HG02970 (cell line): Measurements from ENCODE around the gene POU2F3.

Source experiments
- ATAC-seq: cut with Tn5 transposase; IDR thresholded peaks from one replicate; pipeline ENCODE4 v1.9.1; 2021; ENCODE audit warnings: mild to moderate bottlenecking, moderate library complexity, moderate number of reproducible peaks; ENCODE audit not compliant: unreplicated experiment, low FRiP score

Gene POU2F3

DNA sequence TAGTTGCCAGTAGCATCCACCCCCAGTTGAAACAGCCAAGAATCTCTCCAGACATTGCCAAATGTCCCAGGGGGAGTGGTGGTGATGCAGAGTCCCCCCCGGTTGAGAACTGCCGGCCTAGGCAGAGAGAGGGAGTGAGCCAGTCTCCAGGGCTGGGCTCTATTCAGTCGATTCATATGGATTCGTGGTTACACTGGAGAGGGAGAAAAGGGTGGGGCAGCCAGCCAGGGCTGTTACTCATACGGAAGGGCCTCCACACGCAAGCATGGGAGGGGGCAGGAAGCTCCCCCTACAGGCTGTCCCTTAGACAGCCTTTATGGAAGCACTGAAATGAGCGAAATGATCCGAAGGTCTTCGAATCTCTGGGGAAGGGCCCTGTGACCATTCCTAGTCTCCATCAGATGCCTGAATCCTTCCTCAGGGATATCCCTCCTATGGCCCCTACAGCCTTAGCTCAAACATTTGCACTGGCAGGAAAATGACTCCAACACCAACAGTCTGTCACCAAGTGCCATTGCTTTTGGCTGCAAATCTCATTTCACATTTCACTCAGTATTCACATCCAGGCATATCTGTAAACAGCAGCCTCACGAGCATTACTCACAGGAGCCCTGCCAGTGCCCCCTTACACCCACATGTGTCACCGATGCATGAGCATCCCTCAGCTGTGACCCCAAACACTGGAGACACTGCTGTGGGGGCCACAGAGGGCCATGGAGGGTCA lies 66.7 kb downstream of the POU2F3 start:
- ATAC-seq: no peak

DNA sequence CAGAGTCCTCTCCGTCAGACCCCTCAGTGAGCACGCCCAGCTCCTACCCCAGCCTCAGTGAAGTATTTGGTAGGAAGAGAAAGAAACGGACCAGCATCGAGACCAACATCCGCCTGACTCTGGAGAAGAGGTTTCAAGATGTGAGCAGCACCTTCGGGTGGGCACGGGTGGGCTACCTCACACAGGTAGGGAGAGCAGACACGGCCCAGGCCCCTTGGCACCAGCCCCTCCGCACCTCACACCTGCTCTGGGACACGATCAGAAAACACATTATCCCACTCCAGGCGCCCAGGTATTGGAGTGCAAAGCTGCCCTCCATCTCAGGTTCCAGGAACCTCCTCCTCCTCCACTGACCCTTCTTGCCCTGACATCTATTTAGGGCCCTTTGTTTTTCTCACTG lies 67.5 kb downstream of the POU2F3 start:
- ATAC-seq: no peak

DNA sequence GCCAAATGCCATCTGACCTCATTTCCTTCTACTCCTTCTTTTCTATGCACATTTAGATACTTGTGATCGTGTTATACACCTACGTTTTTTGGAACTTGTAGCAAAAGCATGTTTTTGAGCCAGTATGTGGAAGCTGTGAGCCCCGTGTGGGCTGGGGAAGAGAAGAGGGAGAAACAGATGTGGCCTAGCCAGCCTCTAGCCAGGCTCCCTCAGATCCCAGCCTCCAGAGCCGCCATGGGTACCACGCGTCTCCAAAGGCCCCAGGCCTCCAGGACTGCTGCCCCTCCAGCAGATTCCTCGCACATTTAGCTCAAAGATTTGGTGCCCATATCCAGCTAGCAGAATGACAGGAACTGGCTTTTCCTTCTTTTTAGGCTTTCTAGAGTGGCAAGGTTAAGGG lies 68.1 kb downstream of the POU2F3 start:
- ATAC-seq: no peak

DNA sequence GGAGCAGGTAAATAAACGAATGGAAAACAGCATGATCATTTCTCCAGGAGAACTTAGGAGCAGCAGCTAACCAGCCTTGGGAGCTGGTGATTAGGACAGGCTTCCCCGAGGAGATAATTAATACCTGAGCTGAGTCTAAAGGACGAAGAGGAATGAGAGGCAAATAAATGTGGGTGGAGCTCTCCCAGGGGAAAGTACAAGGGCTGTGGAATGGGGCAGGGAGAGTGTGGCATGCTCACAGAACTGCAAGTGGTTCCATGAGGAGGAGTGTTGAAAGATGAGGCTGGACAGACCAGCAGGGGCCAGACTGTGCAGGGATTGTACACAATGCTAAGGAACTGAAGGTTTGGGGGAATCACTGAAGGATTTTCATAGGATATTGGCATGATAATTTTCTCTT lies 70.9 kb downstream of the POU2F3 start:
- ATAC-seq: no peak

DNA sequence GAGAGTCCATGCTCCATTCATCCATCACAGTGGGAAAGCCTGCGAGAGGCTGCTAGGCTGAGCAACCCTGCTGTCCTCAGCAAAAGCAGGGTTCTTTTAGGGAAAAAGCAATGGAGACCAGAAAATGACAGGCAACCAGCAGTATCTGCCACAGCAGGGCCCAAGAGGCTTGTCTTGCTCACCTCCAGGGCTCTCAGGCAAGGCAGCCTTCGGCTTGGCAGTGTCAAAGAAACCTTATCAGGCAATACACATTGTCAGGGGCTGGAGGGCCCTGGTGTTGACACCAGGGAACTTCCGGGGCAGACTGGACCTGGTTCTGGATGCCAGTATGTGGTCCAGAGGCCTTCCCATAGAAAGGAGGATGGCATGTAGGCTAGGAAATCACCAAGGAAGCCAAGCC lies 74.9 kb downstream of the POU2F3 start:
- ATAC-seq: no peak

DNA sequence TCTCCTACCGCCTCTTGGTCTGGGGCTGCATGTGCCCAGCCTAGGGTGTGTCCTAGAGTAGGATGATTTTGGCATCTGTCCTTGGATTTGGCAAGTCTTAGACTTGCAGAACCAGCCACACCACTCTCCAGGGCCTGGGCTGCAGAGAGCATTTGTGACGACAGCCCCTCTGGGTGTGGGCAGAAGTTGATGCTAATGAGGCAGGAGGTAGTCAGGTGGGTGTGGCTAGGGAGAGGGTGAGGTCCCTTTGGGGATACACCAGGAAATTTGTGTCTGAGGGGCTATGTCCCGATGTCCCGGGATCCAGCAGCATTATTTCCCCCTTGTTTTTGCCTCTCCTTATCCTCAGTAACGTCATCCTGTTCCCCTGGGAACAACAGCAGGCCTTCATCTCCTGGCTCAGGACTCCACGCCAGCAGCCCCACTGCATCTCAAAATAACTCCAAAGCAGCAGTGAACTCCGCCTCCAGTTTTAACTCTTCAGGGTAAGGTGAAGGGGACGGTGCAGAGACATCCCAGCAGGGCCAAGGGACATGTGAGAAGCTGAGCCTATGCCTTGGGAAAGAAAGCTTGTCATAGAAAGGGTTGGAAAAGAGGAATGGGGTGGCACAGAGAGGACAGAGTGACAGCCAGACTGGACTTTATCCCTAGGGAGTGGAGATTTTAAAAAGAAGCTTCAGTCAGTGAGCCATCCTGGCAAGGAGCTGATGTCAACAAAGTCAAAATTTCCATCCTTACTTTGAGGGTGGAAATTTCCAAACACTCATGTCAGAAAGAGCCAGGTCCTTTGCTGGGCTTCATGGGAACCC lies 77.1 kb downstream of the POU2F3 start:
- no peak for ATAC-seq

DNA sequence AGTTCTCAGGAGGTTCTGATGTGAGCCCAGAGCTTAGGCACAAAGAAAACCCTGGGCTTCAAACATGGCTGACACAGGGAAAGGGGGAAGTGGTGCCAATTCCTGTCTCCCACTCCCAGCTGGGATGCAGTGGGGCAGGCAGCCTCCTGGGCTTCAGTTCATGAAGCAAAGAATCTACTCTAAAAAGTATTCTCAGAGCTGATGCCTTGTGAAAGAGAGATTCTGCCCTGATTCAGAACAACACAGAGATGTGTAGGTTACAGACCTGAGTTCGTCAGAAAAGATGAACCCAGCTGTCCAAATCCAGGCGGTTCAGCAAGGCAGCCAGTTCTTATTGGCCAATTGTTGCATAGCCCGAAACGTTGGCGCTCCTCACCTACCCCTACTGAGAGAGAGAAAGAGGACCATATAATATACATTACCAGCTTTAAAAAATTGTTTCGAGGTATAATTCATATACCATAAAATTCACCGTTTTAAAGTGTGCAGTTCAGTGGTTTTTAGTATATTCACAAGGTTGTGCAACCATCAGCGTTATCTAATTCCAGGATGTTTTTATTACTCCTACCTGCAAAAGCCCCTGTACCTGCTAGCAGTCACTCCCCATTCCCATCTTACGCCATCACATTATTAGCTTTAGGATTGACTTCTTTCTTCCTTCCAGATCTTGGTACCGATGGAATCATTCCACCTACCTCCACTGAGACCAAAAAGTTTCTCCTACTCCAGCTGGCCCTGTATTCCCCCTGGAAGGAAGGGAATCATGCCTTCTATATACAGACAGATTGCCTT lies 77.9 kb downstream of the POU2F3 start:
- ATAC-seq: no peak

DNA sequence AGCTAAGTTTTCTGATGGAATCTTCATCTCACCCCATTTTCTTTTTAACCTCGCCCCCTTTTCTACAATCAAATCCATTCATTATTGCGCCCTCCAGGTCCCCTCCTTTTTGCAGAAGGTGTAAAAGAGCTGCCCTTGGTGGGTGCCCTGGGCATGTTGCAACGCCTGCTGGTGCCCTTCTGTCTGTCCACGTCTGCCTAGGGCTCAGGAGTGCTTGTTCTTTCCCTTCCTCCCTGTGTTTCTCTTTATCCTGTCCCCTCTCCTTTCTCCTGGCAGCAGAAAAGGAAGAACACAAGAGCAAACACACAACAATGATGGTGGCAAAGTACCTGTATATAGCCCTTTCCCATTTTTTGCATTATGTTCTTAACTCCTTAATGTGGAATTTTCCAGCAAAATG lies 79.0 kb downstream of the POU2F3 start:
- ATAC-seq: no peak

DNA sequence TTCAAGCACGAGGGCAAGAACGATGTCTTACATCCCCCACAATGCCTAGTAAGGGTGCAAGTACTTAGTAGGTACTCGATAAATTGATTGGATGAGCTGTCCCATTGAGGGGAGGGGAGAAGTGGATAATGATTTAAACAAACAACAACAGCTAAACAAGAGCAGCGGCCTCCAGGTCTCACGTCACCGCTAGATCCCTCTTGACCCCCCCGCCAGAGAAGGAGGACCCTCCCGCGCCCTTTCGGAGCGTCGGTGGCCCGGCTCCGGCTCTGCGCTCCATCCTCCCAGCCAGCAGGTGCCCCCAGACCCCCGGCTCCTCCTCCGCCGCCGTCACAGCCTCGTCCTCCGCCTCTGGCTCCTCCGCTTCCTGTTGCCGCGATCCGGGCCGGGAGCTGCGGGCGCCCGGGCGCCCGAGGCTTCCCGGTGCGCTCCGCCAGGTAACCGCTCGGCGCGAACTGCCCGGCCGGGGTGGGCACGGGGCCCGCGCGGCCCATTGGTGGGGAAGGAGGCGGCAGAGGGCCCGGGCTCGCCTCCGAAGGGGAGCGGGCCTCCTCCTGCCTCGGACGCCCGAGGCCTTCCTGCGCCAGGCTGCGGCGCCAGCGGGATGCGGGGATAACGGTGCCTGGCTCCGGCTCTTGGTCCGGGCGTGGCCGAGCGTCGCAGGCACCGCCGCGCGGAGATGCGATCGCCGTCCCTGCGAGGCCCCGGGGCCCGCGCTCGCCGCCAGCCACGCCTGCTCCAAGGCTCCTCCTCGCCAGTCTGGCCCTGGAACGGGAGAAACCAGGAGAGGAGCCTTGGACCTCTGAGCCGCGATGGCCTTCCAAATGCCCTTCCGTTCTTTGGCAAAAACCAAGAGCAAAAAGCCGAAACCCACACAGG lies 85.2 kb downstream of the POU2F3 start, which contains the start of gene TLCD5:
TLCD5 (plus strand) TSS at position 368 of the 879 bp plus-strand sequence. CDS start 2,143 bp downstream, outside the sequence.
- ATAC-seq: no peak

DNA sequence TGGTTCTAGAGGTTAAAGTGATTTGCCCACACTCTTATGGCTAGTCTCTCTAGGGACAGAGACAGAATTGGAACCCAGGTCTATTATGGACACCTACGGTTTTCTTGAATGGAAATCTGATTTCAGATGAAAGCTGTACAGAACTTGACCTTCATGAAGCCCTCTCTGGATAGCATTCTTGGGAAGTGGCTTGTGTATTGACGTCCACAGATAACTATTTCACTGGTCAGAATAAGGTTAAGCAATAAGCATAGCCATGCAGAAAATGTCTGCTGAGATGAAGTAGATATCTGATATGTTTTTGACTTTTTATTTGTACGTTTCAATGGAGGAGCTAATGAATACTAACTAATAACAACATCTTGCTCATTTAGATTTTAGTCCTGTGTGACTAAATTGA lies 86.3 kb downstream of the POU2F3 start:
- ATAC-seq: no peak

DNA sequence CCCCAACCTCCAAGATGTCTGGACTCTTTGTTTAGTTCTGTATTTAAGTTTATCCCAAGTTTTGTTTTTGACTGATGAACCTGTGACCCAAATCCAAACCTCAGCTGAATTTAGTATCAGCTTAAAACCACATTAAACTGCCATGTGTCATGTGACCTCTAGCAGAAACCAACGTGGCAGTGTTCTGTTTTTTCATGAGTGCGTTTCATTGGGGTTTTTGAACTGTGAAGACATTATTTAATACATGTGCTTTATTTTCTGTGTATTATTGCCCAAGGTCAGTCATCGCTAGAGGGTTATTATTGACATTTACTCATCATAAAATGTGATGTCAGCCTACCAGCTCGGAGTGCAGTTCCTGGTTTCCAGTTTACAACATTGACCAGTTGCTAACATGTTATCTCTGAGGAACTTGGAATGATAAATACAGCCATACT lies 86.9 kb downstream of the POU2F3 start:
- ATAC-seq: no peak

DNA sequence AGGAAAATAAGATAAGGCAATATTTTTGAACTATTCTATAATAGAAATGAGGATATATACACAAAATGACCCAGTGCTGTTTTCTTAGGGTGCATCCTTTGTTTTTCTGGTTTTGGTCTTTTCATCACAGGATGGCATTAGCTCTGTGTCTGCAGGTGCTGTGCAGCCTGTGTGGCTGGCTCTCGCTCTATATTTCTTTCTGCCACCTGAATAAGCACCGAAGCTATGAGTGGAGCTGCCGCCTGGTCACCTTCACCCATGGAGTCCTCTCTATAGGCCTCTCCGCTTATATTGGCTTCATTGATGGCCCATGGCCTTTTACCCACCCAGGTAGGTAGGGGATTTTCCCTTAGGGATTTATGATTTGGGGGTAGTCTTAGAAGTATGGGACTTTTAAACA lies 87.4 kb downstream of the POU2F3 start:
- no peak for ATAC-seq

DNA sequence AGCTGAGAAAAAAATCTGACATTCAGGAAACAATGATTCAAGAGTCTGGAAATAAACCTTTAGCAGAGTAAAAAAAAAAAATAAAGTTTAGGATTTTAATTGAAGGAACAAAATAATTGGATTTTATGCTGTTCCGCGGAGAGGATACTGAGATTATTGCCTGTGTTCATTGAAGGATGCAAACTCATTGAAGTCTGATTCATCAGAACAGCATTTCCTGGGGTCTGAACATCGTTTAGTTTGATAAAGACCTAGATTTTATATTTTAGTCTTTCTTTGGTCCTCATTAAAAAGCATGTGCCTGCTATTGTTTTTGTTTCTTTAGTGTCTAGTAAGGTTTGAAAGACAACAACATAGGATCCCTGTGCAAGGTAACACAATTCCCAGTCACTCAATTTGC lies 89.6 kb downstream of the POU2F3 start:
- ATAC-seq: no peak

DNA sequence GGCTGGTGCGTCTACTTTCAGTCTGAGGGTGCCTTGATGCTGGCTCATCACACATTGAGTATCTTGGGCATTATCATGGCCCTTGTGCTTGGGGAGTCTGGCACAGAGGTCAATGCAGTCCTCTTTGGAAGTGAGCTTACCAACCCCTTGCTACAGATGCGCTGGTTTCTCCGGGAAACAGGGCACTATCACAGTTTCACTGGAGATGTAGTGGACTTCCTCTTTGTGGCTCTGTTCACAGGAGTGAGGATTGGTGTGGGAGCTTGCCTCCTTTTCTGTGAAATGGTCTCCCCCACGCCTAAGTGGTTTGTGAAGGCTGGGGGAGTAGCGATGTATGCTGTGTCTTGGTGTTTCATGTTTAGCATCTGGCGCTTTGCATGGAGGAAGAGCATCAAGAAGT lies 90.1 kb downstream of the POU2F3 start:
- no peak for ATAC-seq

DNA sequence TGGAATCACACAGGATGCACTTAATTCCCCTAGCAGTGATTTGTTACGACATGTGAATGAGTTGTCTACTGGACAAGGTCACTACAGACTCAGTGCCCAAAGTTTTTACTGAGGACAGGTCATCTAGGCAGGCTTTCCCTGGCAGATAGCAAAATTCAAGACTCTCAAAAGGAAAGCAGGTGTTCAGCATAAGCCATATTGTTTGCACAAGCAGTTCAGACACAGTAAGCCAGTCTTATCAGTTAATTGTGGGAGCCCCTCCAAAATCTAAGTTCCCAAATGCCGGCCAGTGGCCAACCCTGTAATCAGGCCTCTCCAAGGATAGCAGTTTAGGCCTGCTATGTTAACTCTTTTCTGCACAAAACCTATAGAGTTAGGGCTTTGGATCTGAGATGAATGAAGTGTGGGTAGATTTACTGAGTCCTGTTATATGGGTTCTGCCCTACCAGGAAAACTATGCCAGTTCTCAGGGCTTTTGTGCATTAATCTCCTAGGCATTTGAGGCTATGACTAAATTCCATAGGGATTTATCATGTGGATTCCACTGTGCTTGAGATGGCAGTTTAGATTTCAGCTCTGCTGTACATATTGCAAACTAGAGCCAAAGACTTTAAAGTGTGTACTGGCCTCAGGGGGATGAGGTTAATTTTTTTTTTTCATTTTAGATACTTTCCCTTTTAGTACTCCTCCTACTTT lies 91.5 kb downstream of the POU2F3 start:
- no peak for ATAC-seq

DNA sequence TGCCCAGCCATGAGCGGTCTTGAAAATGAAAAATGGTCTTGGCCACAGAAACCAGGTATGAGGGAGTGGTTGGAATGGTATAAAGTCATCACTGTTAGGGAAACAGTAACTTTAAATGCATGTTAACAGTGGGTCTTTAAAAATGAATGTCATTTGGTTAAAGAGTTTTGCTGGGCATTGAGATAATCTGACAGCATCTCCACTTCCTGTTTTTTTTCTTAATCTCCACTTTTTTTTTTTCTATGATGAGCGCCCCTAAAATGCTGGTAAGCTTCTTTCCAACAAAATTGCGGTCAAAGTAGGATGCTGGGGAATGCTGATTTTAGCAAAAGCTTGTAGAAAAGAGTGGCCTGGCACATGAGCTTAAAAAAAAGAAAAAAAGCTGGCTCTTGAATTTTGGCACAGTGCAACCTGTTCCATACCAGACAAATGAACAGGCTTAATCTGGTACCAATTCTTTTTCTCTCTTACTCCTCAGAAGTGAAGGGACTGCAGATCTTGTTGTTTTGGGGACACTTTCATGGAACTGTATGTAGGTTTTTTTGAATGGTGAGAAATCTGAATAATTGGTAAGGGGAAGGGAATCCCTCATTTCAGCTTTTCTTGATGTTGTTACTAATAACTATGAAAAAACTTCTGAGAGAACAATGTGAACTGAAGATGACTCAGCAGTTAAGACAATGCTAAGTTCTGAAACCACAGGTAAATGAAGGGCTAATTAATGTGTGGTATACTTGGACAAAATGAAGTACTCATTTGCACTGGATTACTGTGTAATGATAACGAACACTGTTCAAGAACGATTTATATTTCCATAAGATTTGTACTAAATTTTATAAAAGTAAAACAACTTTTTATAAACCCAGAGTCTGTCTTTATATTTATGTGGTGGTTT lies 93.1 kb downstream of the POU2F3 start:
- ATAC-seq: no peak

DNA sequence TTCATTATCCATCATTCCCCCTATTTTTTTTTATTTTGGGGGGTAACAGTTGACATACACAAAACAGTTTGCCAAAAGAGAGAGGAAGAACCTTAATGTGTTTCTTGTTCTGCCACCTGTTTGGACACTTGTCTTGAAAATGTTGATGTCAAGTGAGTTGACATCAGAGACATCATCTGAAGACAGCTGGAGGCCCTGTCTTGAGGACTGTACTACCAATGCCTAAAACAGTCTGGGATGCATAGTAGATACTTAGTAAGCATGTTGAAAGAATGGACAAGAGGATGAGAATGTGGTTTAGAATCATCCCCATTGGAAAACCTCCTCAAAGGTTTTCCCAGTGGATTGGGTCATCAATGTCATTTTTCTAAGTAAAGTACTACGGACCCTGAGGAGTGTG lies 93.9 kb downstream of the POU2F3 start:
- ATAC-seq: no peak

DNA sequence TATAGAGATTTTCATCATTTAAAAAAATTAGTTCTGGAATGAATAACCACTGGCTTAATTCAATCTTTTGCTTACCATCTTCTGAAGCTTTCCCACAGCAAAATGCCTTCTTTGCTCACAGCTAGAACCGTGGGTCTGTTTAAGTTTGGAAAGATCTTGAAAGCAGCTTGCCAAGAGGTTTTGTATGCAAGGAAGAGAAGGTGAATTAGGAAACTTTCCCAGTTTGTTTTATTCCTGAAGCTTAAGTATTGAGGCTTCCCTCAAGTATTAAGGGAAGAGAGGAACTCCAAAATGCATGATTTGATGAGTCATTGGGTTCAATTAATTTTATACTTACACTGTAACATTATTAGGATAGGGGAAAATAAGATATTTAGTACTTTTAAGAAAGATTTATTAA lies 94.4 kb downstream of the POU2F3 start:
- ATAC-seq: no peak
